Body of pancreas (tissue), 4 donors: ENCODE measurements around the gene SLC12A6. TPM values are rescaled to one million over a fixed set of nuclear protein-coding genes. Genes with fewer than 3 reads are reported as not detected.
"Not testable (repeated sequence)": the region's sequence is repeated elsewhere in the genome, so short reads cannot be mapped to it uniquely, and the experiment has no call there.

Experiments
- ATAC-seq: fragments of 150-250 bp; one replicate; pipeline ENCODE4 v1.9.1; 2016
- DNase-seq, 4 donors: peaks; one replicate each; pipeline ENCODE4 v3.0.0-alpha.2; 2019
- H3K27ac ChIP-seq, 4 donors: fragments of 200-600 bp; sonication (generic); 1 replicate in 3 of 4; 2 replicates in 1 of 4; pipeline versions ENCODE4 v1.5.1 to v1.6.1; 2016 to 2019; ENCODE audit warnings: mild to moderate bottlenecking in 1 of 4, mixed read lengths in 1 of 4, moderate library complexity in 1 of 4
- H3K27me3 ChIP-seq, 2 donors: fragments of 200-600 bp; sonication (generic); one replicate each; pipeline ENCODE4 v1.6.0; 2016; ENCODE audit warnings: mild to moderate bottlenecking in 1 of 2
- H3K36me3 ChIP-seq, 2 donors: fragments of 200-600 bp; sonication (generic); replicated peaks in 1 of 2; 2 replicates each; pipeline ENCODE4 v1.5.1; 2016; ENCODE audit warnings: low read depth in 2 of 2; ENCODE audit not compliant: insufficient read depth in 1 of 2
- H3K4me1 ChIP-seq: fragments of 200-600 bp; sonication (generic); one replicate; pipeline ENCODE4 v1.6.0; 2016
- H3K4me3 ChIP-seq, 2 donors: fragments of 200-600 bp; sonication (generic); 1 replicate in 1 of 2; 2 replicates in 1 of 2; pipeline ENCODE4 v1.5.1; 2016 to 2019
- H3K9me3 ChIP-seq, 3 donors: fragments of 200-600 bp; sonication (generic); 1 replicate in 2 of 3; 2 replicates in 1 of 3; pipeline ENCODE4 v1.5.1; 2016
- POLR2A ChIP-seq, 3 donors: fragments of 450-650 bp; IDR thresholded peaks; one replicate each; pipeline ENCODE4 v1.6.1; 2016; ENCODE audit warnings: antibody characterized with exemption in 3 of 3, mild to moderate bottlenecking in 2 of 3
- WGBS, 2 donors: methylation state at CpG; one replicate each; pipeline ENCODE4 v1.1.5; 2017; 5-methylcytosine and 5-hydroxymethylcytosine counted together
- intact Hi-C: fragments of 100-400 bp; cut with DNase I; formaldehyde crosslinking; loops from one replicate; pipeline ENCODE4 v1.15.1; 2023
- total RNA-seq, 2 donors: library from RNA; depleted of rRNA; stranded (reverse); fragments of >200 nt; gene quantifications; one replicate each; pipeline ENCODE4 v1.1.0, GENCODE V29; 2016
- TF ChIP-seq, protein P1 (sequence below), 7 experiments: fragments of 450-650 bp in 4 of 7; fragments of 200-600 bp in 3 of 7; sonication (generic) in 3 of 7; IDR thresholded peaks; one replicate each; pipeline ENCODE4 v1.5.1; 2016 to 2019; ENCODE audit warnings: antibody characterized with exemption in 7 of 7

SLC12A6 gene
- total RNA-seq, 2 donors from 2014 or later: 15.0 to 16.2 TPM

- intact Hi-C loops: no loop called here
- ATAC-seq: no peak
- Histone ChIP-seq H3K9me3 (no peaks in the 10 kb centered on the region), H3K4me1 (no peaks in the 10 kb centered on the region), H3K36me3 (no peaks in the 10 kb centered on the region), H3K27ac (no peak overlapping the region), H3K4me3 (no peak overlapping the region), H3K27me3 (no peaks in the 10 kb centered on the region)
- no peak for TF ChIP-seq POLR2A (IDR thresholded peaks at IDR 0.05)
- TF ChIP-seq, protein P1, sequence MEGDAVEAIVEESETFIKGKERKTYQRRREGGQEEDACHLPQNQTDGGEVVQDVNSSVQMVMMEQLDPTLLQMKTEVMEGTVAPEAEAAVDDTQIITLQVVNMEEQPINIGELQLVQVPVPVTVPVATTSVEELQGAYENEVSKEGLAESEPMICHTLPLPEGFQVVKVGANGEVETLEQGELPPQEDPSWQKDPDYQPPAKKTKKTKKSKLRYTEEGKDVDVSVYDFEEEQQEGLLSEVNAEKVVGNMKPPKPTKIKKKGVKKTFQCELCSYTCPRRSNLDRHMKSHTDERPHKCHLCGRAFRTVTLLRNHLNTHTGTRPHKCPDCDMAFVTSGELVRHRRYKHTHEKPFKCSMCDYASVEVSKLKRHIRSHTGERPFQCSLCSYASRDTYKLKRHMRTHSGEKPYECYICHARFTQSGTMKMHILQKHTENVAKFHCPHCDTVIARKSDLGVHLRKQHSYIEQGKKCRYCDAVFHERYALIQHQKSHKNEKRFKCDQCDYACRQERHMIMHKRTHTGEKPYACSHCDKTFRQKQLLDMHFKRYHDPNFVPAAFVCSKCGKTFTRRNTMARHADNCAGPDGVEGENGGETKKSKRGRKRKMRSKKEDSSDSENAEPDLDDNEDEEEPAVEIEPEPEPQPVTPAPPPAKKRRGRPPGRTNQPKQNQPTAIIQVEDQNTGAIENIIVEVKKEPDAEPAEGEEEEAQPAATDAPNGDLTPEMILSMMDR (IDR thresholded peaks at IDR 0.05): peak in 4 of 7 experiments; percentile 10 to 12 (median 11)
- DNase-seq: no peak
- 65 to 72% methylated on average over 3 of the region's 3 CpGs for WGBS, 2 donors
Measured at GRCh38 chr15:34358367-34358766, 20.8 kb upstream of the SLC12A6 start.

DNA sequence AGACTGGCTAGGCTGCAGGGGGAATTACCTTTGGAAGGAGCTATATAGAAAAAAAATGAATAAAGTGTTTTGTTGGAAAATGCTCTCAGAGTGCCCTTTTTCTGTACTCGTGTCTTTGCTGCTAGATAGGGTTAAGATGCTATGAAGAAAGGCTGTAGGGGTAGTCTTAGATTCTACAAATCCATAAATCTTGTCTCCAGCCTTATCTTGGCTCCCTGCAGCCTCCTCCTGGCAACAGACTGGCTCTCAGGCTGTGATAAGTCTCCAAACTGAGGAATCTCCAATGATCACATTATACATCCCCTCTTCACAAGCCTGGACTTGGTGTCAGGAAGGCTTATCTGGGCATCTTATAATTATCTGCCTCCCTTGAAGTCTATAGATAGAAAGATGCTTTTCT lies 20.1 kb upstream of the SLC12A6 start:
- Histone ChIP-seq H3K9me3 (no peaks in the 10 kb centered on the region), H3K36me3 (no peaks in the 10 kb centered on the region), H3K27me3 (no peaks in the 10 kb centered on the region), H3K4me3 (no peak overlapping the region), H3K27ac (no peak overlapping the region), H3K4me1 (no peaks in the 10 kb centered on the region)
- TF ChIP-seq, protein P1 (IDR thresholded peaks at IDR 0.05): no peak
- no peak for TF ChIP-seq POLR2A (IDR thresholded peaks at IDR 0.05)
- no peak for ATAC-seq
- intact Hi-C loops: no loop called here
- DNase-seq: no peak
- 87 to 89% methylated on average over 1 of the region's 1 CpG for WGBS, 2 donors

DNA sequence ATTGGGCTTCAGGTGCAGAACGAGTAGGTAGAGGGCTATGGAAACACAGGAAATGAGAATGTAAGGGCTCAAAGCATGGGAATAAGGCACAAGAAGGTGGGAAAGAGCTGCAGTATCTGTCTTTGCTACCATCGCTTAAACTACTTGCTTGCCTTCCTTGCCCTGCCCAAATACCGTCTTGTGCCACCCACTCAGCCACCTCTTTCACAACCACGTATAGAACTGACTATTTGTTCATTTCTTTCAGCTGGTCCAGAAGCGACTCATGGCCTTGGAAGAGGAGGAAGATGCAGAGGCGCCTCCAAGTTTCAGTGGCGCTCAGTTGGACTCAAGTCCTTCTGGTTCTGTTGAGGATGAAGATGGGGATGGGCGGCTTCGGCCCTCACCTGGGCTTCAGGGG lies 17.7 kb upstream of the SLC12A6 start:
- TF ChIP-seq, protein P1 (IDR thresholded peaks at IDR 0.05): no peak
- no peak for TF ChIP-seq POLR2A (IDR thresholded peaks at IDR 0.05)
- Histone ChIP-seq H3K4me3 (no peak overlapping the region), H3K27me3 (no peaks in the 10 kb centered on the region), H3K4me1 (no peaks in the 10 kb centered on the region), H3K27ac (no peak overlapping the region), H3K36me3 (no peaks in the 10 kb centered on the region), H3K9me3 (no peaks in the 10 kb centered on the region)
- DNase-seq: no peak
- no peak for ATAC-seq
- 72 to 82% methylated on average over 9 of the region's 9 CpGs for WGBS, 2 donors
- intact Hi-C loops: no loop called here

DNA sequence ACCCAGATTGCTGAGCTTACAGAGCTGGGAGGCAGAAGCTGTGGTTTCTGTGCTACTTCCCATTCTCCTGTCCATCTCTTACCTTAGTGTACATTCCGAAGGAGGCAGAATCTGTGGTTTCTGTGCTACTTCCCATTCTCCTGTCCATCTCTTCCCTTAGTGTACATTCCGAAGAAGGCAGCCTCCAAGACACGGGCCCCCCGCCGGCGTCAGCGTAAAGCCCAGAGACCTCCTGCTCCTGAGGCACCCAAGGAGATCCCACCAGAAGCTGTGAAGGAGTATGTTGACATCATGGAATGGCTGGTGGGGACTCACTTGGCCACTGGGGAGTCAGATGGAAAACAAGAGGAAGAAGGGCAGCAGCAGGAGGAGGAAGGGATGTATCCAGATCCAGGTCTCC lies 16.7 kb upstream of the SLC12A6 start:
- ATAC-seq: no peak
- H3K27ac ChIP-seq: no peak overlapping the region
- H3K36me3 ChIP-seq: no peaks in the 10 kb centered on the region
- no peaks in the 10 kb centered on the region for H3K4me1 ChIP-seq
- 91 to 92% methylated on average over 7 of the region's 7 CpGs for WGBS, 2 donors
- H3K9me3 ChIP-seq: no peaks in the 10 kb centered on the region
- no peaks in the 10 kb centered on the region for H3K27me3 ChIP-seq
- no peak for DNase-seq
- H3K4me3 ChIP-seq: no peak overlapping the region
- intact Hi-C loops: no loop called here
- TF ChIP-seq, protein P1 (IDR thresholded peaks at IDR 0.05): no peak
- TF ChIP-seq POLR2A (IDR thresholded peaks at IDR 0.05): no peak

- DNase-seq: no peak
- WGBS, 2 donors: 68% methylated on average over 2 of the region's 2 CpGs; no CpG with 5 or more reads in 1 of the 2 donors
- Histone ChIP-seq H3K4me3 (no peak overlapping the region), H3K9me3 (no peaks in the 10 kb centered on the region), H3K36me3 (no peaks in the 10 kb centered on the region), H3K27ac (no peak overlapping the region), H3K4me1 (no peaks in the 10 kb centered on the region), H3K27me3 (no peaks in the 10 kb centered on the region)
- intact Hi-C loops: no loop called here
- ATAC-seq: no peak
- TF ChIP-seq, protein P1 (IDR thresholded peaks at IDR 0.05): no peak
- TF ChIP-seq POLR2A (IDR thresholded peaks at IDR 0.05): no peak
Measured at GRCh38 chr15:34353627-34354026, 16.0 kb upstream of the SLC12A6 start.

- H3K27ac ChIP-seq, H3K4me3 ChIP-seq, ATAC-seq, H3K9me3 ChIP-seq, H3K27me3 ChIP-seq, H3K4me1 ChIP-seq, H3K36me3 ChIP-seq, intact Hi-C loops, DNase-seq: not testable (repeated sequence)
- WGBS, 2 donors: 84 to 89% methylated on average over 11 to 12 of the region's 12 CpGs
Measured at GRCh38 chr15:34352996-34353395, 15.4 kb upstream of the SLC12A6 start.
